Trophoblast cell (in vitro differentiated cells and primary cell): Measurements from ENCODE around the gene WDR90.

ENCODE experiments used
- DNase-seq, 2 donors: peaks; one replicate each; pipeline ENCODE4 v3.0.0-alpha.2; 2016
- H2AFZ ChIP-seq: 2 replicates; pipeline ENCODE4 v1.6.1; 2013; ENCODE audit warnings: low read length, moderate library complexity, mild to moderate bottlenecking; ENCODE audit not compliant: insufficient read depth, poor library complexity
- H2AK5ac ChIP-seq: 2 replicates; pipeline ENCODE4 v1.6.1; 2013; ENCODE audit warnings: mild to moderate bottlenecking, low read length
- H2BK120ac ChIP-seq: 2 replicates; pipeline ENCODE4 v1.6.1; 2013; ENCODE audit warnings: low read length, mild to moderate bottlenecking, moderate library complexity; ENCODE audit not compliant: insufficient read depth, poor library complexity
- H2BK12ac ChIP-seq: 2 replicates; pipeline ENCODE4 v1.6.1; 2013; ENCODE audit warnings: mild to moderate bottlenecking, low read length, moderate library complexity
- H2BK5ac ChIP-seq: 2 replicates; pipeline ENCODE4 v1.6.1; 2013; ENCODE audit warnings: low read length, low read depth, moderate library complexity, mild to moderate bottlenecking; ENCODE audit not compliant: poor library complexity
- H3K14ac ChIP-seq: 2 replicates; pipeline ENCODE4 v1.6.1; 2013; ENCODE audit warnings: mild to moderate bottlenecking, low read length
- H3K18ac ChIP-seq: 2 replicates; pipeline ENCODE4 v1.6.1; 2013; ENCODE audit warnings: mild to moderate bottlenecking, low read length
- H3K23ac ChIP-seq: 2 replicates; pipeline ENCODE4 v1.6.1; 2013; ENCODE audit warnings: low read length
- H3K27ac ChIP-seq: 2 replicates; pipeline ENCODE4 v1.5.1; 2013; ENCODE audit warnings: low read depth, mild to moderate bottlenecking, inconsistent platforms, low read length, moderate library complexity
- H3K27me3 ChIP-seq: 2 replicates; pipeline ENCODE4 v1.6.1; 2013; ENCODE audit warnings: inconsistent platforms, mild to moderate bottlenecking, low read length, moderate library complexity; ENCODE audit not compliant: insufficient read depth
- H3K36me3 ChIP-seq, 2 experiments: 1 replicate in 1 of 2; 2 replicates in 1 of 2; pipeline ENCODE4 v1.6.1; 2013; ENCODE audit warnings: low read length in 2 of 2, mild to moderate bottlenecking in 2 of 2, moderate library complexity in 1 of 2; ENCODE audit not compliant: insufficient read depth in 2 of 2, control insufficient read depth in 1 of 2
- H3K4ac ChIP-seq: 2 replicates; pipeline ENCODE4 v1.6.1; 2013; ENCODE audit warnings: low read depth, mild to moderate bottlenecking, low read length, moderate library complexity
- H3K4me1 ChIP-seq, 2 experiments: 1 replicate in 1 of 2; 2 replicates in 1 of 2; pipeline ENCODE4 v1.6.1; 2013; ENCODE audit warnings: low read length in 2 of 2, mild to moderate bottlenecking in 2 of 2, moderate library complexity in 1 of 2; ENCODE audit not compliant: insufficient read depth in 2 of 2, control insufficient read depth in 1 of 2
- H3K4me2 ChIP-seq: 2 replicates; pipeline ENCODE4 v1.6.1; 2013; ENCODE audit warnings: inconsistent platforms, mild to moderate bottlenecking, low read length, moderate library complexity
- H3K4me3 ChIP-seq: 2 replicates; pipeline ENCODE4 v1.5.1; 2013; ENCODE audit warnings: mild to moderate bottlenecking, low read depth, low read length, inconsistent platforms
- H3K79me1 ChIP-seq: one replicate; pipeline ENCODE4 v1.6.1; 2013; ENCODE audit warnings: low read length
- H3K79me2 ChIP-seq: 2 replicates; pipeline ENCODE4 v1.6.1; 2013; ENCODE audit warnings: low read length, mild to moderate bottlenecking; ENCODE audit not compliant: control insufficient read depth, insufficient read depth, poor library complexity
- H3K9ac ChIP-seq: 2 replicates; pipeline ENCODE4 v1.6.1; 2013; ENCODE audit warnings: mild to moderate bottlenecking, low read length
- H3K9me3 ChIP-seq: 2 replicates; pipeline ENCODE4 v1.6.1; 2013; ENCODE audit warnings: low read depth, mild to moderate bottlenecking, control low read depth, inconsistent platforms, low read length; ENCODE audit not compliant: insufficient read depth
- H4K12ac ChIP-seq: 2 replicates; pipeline ENCODE4 v1.6.1; 2013; ENCODE audit warnings: low read depth, mild to moderate bottlenecking, low read length, moderate library complexity
- H4K8ac ChIP-seq: 2 replicates; pipeline ENCODE4 v1.6.1; 2013; ENCODE audit warnings: low read depth, mild to moderate bottlenecking, low read length, moderate library complexity
- H4K91ac ChIP-seq: one replicate; pipeline ENCODE4 v1.6.1; 2013; ENCODE audit warnings: low read depth, mild to moderate bottlenecking, low read length, moderate library complexity
- WGBS: extraction: QIAGEN DNeasy Blood & Tissue Kit; methylation state at CpG from one replicate; pipeline ENCODE4 v1.1.7; 2013; ENCODE audit warnings: missing lambda C conversion rate; ENCODE audit not compliant: insufficient read length, insufficient coverage; ENCODE audit errors: extremely low coverage; 5-methylcytosine and 5-hydroxymethylcytosine counted together

WDR90 gene

DNA sequence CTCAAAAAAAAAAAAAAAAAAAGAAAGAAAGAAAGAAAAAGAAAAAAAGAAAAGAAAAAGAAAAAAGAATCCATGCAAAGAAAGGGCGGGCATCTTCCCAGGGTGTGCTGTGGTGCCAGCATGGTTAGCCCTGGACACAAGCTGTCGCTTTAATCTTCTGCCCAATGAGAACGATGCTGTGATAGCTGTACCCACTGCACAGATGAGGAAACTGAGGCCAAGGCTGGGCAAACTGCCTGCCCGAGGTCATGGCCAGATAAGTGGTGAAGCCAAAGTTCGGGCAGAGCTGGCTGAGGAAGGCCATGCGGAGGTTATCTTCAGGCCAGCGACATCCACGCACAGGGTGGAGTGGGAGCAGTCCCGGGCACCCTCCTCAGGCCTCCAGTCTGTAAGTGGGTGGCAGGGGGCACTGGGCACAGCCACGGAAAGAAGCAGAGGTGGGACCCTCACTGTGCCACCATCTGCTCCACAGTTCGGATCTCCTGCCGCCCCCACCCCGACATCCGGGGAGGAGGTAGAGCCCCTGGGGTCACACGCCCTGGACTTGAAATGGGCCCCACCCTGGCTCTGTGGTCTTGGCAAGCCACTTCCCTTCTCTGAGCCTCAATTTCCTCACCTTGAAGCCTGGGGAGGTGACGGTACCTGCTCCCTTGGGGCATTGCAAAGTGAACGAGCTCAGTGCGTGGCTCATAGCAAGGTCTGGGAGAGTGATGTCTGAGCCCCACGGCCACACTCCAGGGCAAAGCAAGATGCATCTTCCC is 49.9 kb downstream of the WDR90 start:
- no peak overlapping the region for H3K4ac ChIP-seq

DNA sequence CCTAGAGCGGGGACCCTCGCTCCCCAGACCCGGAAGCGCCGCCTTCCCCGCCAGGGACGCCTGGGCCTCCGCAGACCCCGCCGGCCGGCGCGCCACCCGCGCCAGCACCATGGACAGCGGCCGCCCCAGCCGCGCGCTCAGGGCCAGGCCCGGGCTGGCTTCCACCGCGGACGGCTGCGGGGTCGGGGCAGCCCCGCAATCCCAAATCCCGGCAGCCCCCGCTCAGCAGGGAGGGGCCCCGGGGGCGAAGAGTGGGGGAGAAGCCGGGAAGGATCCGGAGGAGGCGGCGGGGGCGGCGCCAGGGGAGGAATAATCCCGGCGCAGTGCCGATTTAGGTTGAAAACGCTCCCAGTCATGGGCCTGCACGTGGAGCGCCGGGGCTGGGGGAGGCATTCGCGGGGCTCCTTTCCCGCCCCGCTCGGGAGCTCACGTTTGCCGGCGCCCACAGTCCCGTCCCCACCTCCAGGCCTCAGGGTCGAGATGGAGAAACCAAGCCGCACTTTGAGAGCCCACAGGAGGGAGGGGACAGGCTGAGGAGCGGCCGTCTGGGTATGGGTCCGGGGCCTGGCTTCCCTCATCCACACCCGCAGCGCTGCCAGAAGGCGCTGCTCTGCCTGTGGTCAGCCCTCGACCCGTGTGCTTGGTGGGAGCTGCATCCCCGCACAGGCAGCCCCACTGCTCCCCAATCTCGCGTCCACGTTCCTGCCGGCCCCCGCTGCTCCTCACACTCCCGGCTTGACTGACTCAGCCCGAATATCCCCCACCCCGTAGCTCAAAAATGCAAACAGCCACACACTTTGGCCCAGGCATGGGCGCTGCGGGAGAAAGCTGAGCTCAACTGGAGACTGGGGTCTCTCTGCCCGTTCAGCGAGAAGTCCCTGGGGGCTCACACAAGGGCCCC is 51.8 kb downstream of the WDR90 start:
- DNase-seq: peak in 1 of 2 donors; percentile 58
- Histone ChIP-seq H2AFZ (no peak overlapping the region), H3K9ac (no peak overlapping the region), H2BK5ac (no peak overlapping the region), H4K12ac (no peak overlapping the region), H3K23ac (no peak overlapping the region), H2AK5ac (no peak overlapping the region), H2BK120ac (no peak overlapping the region), H3K4me1 (peaks cover 0 to 2% of the 10 kb centered on the region in 2 experiments), H4K91ac (no peak overlapping the region), H2BK12ac (no peak overlapping the region), H3K14ac (no peak overlapping the region), H3K4ac (no peak overlapping the region), H3K4me3 (no peak overlapping the region), H3K79me2 (no peaks in the 10 kb centered on the region), H3K36me3 (no peaks in the 10 kb centered on the region), H4K8ac (no peak overlapping the region), H3K9me3 (peaks cover 2% of the 10 kb centered on the region), H3K27ac (no peak overlapping the region), H3K27me3 (peaks cover 43% of the 10 kb centered on the region), H3K18ac (no peak overlapping the region), H3K4me2 (no peak overlapping the region), H3K79me1 (no peaks in the 10 kb centered on the region)
- no CpG with 5 or more reads among the region's 76 CpGs for WGBS

More for the DNA sequence above, 49.9 kb downstream of the WDR90 start:
- DNase-seq: no peak
- Histone ChIP-seq H3K36me3 (no peaks in the 10 kb centered on the region), H3K27ac (no peak overlapping the region), H3K79me2 (no peaks in the 10 kb centered on the region), H4K8ac (no peak overlapping the region), H3K4me1 (peaks cover 3 to 7% of the 10 kb centered on the region in 2 experiments), H3K4me2 (no peak overlapping the region), H3K23ac (no peak overlapping the region), H4K91ac (no peak overlapping the region), H2BK5ac (no peak overlapping the region), H4K12ac (no peak overlapping the region), H3K9me3 (peaks cover 11% of the 10 kb centered on the region), H3K79me1 (no peaks in the 10 kb centered on the region), H3K27me3 (peaks cover 48% of the 10 kb centered on the region), H3K4me3 (no peak overlapping the region), H3K9ac (no peak overlapping the region), H2BK120ac (no peak overlapping the region), H2AK5ac (no peak overlapping the region), H3K18ac (no peak overlapping the region), H2BK12ac (no peak overlapping the region), H3K14ac (no peak overlapping the region), H2AFZ (no peak overlapping the region)
- WGBS: no CpG with 5 or more reads among the region's 19 CpGs

DNA sequence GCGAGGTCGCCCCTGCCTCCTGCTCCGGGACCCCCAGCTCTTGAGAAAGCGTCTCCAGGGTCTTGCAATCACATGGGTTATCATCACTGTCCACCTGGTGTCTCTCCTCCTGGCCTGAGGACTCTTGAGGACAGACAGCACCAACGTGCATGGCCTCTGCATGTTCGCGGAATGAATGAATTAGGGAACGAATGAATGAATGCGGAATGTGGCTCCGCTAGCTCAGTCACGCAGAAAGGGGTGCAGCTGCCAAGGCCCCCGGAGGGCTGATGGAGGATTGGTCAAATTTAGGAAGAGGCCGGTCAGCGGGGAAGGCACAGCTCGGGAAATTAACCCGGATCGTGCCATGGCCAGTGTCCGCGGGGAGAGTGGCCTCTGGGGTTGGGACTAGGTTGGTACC is 53.2 kb downstream of the WDR90 start:
- Histone ChIP-seq H3K27ac (no peak overlapping the region), H4K12ac (no peak overlapping the region), H3K18ac (no peak overlapping the region), H3K14ac (no peak overlapping the region), H3K23ac (no peak overlapping the region), H2BK12ac (no peak overlapping the region), H2AK5ac (no peak overlapping the region), H2AFZ (no peak overlapping the region), H3K9me3 (peaks cover 8% of the 10 kb centered on the region), H3K36me3 (no peaks in the 10 kb centered on the region), H3K4ac (no peak overlapping the region), H4K8ac (no peak overlapping the region), H3K9ac (no peak overlapping the region), H3K4me3 (no peak overlapping the region), H3K79me2 (no peaks in the 10 kb centered on the region), H4K91ac (no peak overlapping the region), H3K79me1 (no peaks in the 10 kb centered on the region), H3K4me2 (no peak overlapping the region), H2BK120ac (no peak overlapping the region), H2BK5ac (no peak overlapping the region), H3K4me1 (peaks cover 0 to 2% of the 10 kb centered on the region in 2 experiments), H3K27me3 (peaks cover 51% of the 10 kb centered on the region)
- no CpG with 5 or more reads among the region's 19 CpGs for WGBS
- DNase-seq: no peak

DNA sequence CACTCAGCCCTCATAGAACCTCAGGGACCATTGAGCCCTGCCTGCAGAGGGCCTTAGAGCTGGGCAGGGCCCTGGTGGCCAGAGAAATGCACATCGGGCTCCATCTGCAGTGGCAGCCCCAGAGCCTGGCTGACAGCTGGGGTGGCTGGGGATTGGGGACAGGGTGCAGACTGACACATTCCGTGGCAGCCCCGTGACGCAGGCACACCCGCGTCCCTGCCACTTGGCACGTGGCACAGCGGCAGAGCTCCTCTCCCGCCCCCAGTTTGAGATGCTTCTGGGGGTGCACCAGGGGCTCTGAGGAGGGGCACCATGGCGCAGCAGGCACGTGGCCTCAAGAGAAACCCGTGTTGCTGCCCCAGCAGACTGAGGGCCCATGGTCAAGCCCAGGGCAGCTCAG is 54.2 kb downstream of the WDR90 start:
- Histone ChIP-seq H3K9ac (no peak overlapping the region), H2AK5ac (no peak overlapping the region), H2AFZ (no peak overlapping the region), H4K12ac (no peak overlapping the region), H3K18ac (no peak overlapping the region), H2BK120ac (no peak overlapping the region), H3K4me2 (no peak overlapping the region), H3K36me3 (no peaks in the 10 kb centered on the region), H3K27me3 (peaks cover 53% of the 10 kb centered on the region), H3K79me2 (no peaks in the 10 kb centered on the region), H3K4ac (no peak overlapping the region), H3K23ac (no peak overlapping the region), H2BK5ac (no peak overlapping the region), H2BK12ac (no peak overlapping the region), H3K4me3 (no peak overlapping the region), H4K91ac (no peak overlapping the region), H3K79me1 (no peaks in the 10 kb centered on the region), H3K9me3 (peaks cover 7% of the 10 kb centered on the region), H4K8ac (no peak overlapping the region), H3K14ac (no peak overlapping the region), H3K27ac (no peak overlapping the region), H3K4me1 (peaks cover 0 to 2% of the 10 kb centered on the region in 2 experiments)
- no CpG with 5 or more reads among the region's 12 CpGs for WGBS
- DNase-seq: no peak
